Activated naive CD4-positive, alpha-beta T cell treated with anti-CD3 and anti-CD28 coated beads, Interleukin-2, amount 50 U/mL, for 24 hours (primary cell): Measurements from ENCODE around the gene SNCG.

Experiments
- H3K27ac Mint-ChIP-seq: one replicate; pipeline ENCODE4 v1.8.0; 2021; ENCODE audit warnings: mild to moderate bottlenecking, mixed read lengths
- H3K27me3 Mint-ChIP-seq: one replicate; pipeline ENCODE4 v1.8.0; 2021; ENCODE audit warnings: mixed read lengths
- H3K36me3 Mint-ChIP-seq: one replicate; pipeline ENCODE4 v1.8.0; 2021; ENCODE audit warnings: mixed read lengths
- H3K4me1 Mint-ChIP-seq: one replicate; pipeline ENCODE4 v1.8.0; 2021; ENCODE audit warnings: mixed read lengths
- H3K4me3 Mint-ChIP-seq: one replicate; pipeline ENCODE4 v1.8.0; 2021; ENCODE audit warnings: mild to moderate bottlenecking, mixed read lengths
- H3K9me3 Mint-ChIP-seq: one replicate; pipeline ENCODE4 v1.8.0; 2021; ENCODE audit warnings: mixed read lengths

The SNCG gene

GRCh38 chr10:86954681-86955500 lies 3.5 kb upstream of the SNCG start:
- H3K4me1 Mint-ChIP-seq, result peaks cover 21% of the 10 kb centered on the region
- H3K36me3 Mint-ChIP-seq, result peaks cover 5% of the 10 kb centered on the region
- H3K9me3 Mint-ChIP-seq, result peaks cover 8% of the 10 kb centered on the region
- no peak overlapping the region for H3K4me3 Mint-ChIP-seq
- H3K27ac Mint-ChIP-seq, result no peak overlapping the region
- H3K27me3 Mint-ChIP-seq, result no peaks in the 10 kb centered on the region

- Mint-ChIP-seq H3K4me1 (peaks cover 17% of the 10 kb centered on the region), H3K4me3 (no peak overlapping the region), H3K9me3 (peaks cover 8% of the 10 kb centered on the region), H3K36me3 (peaks cover 5% of the 10 kb centered on the region), H3K27me3 (no peaks in the 10 kb centered on the region), H3K27ac (no peak overlapping the region)
Observed at GRCh38 chr10:86955501-86956194, 2.8 kb upstream of the SNCG start.

- Mint-ChIP-seq H3K4me3 (no peak overlapping the region), H3K27me3 (no peaks in the 10 kb centered on the region), H3K4me1 (peaks cover 11% of the 10 kb centered on the region), H3K9me3 (peaks cover 8% of the 10 kb centered on the region), H3K27ac (no peak overlapping the region), H3K36me3 (peaks cover 5% of the 10 kb centered on the region)
Observed at GRCh38 chr10:86956195-86956847, 2.1 kb upstream of the SNCG start.

- Mint-ChIP-seq H3K27ac (no peak overlapping the region), H3K36me3 (peaks cover 3% of the 10 kb centered on the region), H3K9me3 (peaks cover 6% of the 10 kb centered on the region), H3K4me3 (no peak overlapping the region), H3K27me3 (no peaks in the 10 kb centered on the region), H3K4me1 (peaks cover 5% of the 10 kb centered on the region)
Observed at GRCh38 chr10:86956848-86957448, 1.5 kb upstream of the SNCG start.

- no peaks in the 10 kb centered on the region for H3K27me3 Mint-ChIP-seq
- H3K4me1 Mint-ChIP-seq, result peaks cover 3% of the 10 kb centered on the region
- H3K9me3 Mint-ChIP-seq, result no peaks in the 10 kb centered on the region
- H3K27ac Mint-ChIP-seq, result no peak within 1 kb of the TSS
- no peaks in the 10 kb centered on the region for H3K36me3 Mint-ChIP-seq
- no peak within 1 kb of the TSS for H3K4me3 Mint-ChIP-seq
Observed at GRCh38 chr10:86957471-86958115, 806 bp upstream of the SNCG start, which contains the start of gene MMRN2. Gene MMRN2, minus strand, starts transcription at chr10:86957615. Its CDS starts 74 bp downstream, at chr10:86957541.

GRCh38 chr10:86958901-86959736 lies 720 bp downstream of the SNCG start:
- Mint-ChIP-seq H3K9me3 (no peaks in the 10 kb centered on the region), H3K4me1 (peaks cover 3% of the 10 kb centered on the region), H3K27me3 (no peaks in the 10 kb centered on the region), H3K4me3 (no peak overlapping the region), H3K27ac (no peak overlapping the region), H3K36me3 (no peaks in the 10 kb centered on the region)

GRCh38 chr10:86959737-86960002 lies 1.3 kb downstream of the SNCG start:
- Mint-ChIP-seq H3K27ac (no peak overlapping the region), H3K9me3 (no peaks in the 10 kb centered on the region)

GRCh38 chr10:86960003-86960862 lies 1.8 kb downstream of the SNCG start:
- Mint-ChIP-seq H3K4me3 (no peak overlapping the region), H3K9me3 (no peaks in the 10 kb centered on the region), H3K27ac (no peak overlapping the region), H3K36me3 (no peaks in the 10 kb centered on the region), H3K4me1 (peaks cover 3% of the 10 kb centered on the region), H3K27me3 (no peaks in the 10 kb centered on the region)

More at GRCh38 chr10:86959737-86960002, 1.3 kb downstream of the SNCG start:
- Mint-ChIP-seq H3K4me1 (peaks cover 3% of the 10 kb centered on the region), H3K4me3 (no peak overlapping the region), H3K27me3 (no peaks in the 10 kb centered on the region), H3K36me3 (no peaks in the 10 kb centered on the region)

GRCh38 chr10:86960863-86961434 lies 2.5 kb downstream of the SNCG start:
- Mint-ChIP-seq H3K9me3 (no peaks in the 10 kb centered on the region), H3K4me1 (peaks cover 9% of the 10 kb centered on the region), H3K27ac (no peak overlapping the region), H3K36me3 (no peaks in the 10 kb centered on the region), H3K4me3 (no peak overlapping the region), H3K27me3 (no peaks in the 10 kb centered on the region)

- Mint-ChIP-seq H3K27ac (peak overlapping the region; percentile 35), H3K36me3 (no peaks in the 10 kb centered on the region), H3K27me3 (no peaks in the 10 kb centered on the region), H3K4me3 (no peak overlapping the region), H3K9me3 (no peaks in the 10 kb centered on the region), H3K4me1 (peaks cover 16% of the 10 kb centered on the region)
Observed at GRCh38 chr10:86961481-86962091, 3.2 kb downstream of the SNCG start.

- no peak overlapping the region for H3K4me3 Mint-ChIP-seq
- H3K27me3 Mint-ChIP-seq, result no peaks in the 10 kb centered on the region
- no peak overlapping the region for H3K27ac Mint-ChIP-seq
- no peaks in the 10 kb centered on the region for H3K36me3 Mint-ChIP-seq
- H3K9me3 Mint-ChIP-seq, result no peaks in the 10 kb centered on the region
- H3K4me1 Mint-ChIP-seq, result peaks cover 18% of the 10 kb centered on the region
Observed at GRCh38 chr10:86962136-86962980, 4.0 kb downstream of the SNCG start.

GRCh38 chr10:86962981-86963310 lies 4.5 kb downstream of the SNCG start:
- no peaks in the 10 kb centered on the region for H3K9me3 Mint-ChIP-seq
- no peak overlapping the region for H3K27ac Mint-ChIP-seq
- no peaks in the 10 kb centered on the region for H3K36me3 Mint-ChIP-seq
- no peak overlapping the region for H3K4me3 Mint-ChIP-seq
- H3K27me3 Mint-ChIP-seq, result no peaks in the 10 kb centered on the region
- H3K4me1 Mint-ChIP-seq, result peaks cover 23% of the 10 kb centered on the region
